ENCODE results near the gene IGFL2. TPM values are rescaled to one million over a fixed set of nuclear protein-coding genes. Genes with fewer than 3 reads are reported as not detected.
"Not testable (repeated sequence)": the region's sequence is repeated elsewhere in the genome, so short reads cannot be mapped to it uniquely, and the experiment has no call there.

Gene IGFL2
- total RNA-seq, 1 donor from 2014 or later, result not detected

DNA sequence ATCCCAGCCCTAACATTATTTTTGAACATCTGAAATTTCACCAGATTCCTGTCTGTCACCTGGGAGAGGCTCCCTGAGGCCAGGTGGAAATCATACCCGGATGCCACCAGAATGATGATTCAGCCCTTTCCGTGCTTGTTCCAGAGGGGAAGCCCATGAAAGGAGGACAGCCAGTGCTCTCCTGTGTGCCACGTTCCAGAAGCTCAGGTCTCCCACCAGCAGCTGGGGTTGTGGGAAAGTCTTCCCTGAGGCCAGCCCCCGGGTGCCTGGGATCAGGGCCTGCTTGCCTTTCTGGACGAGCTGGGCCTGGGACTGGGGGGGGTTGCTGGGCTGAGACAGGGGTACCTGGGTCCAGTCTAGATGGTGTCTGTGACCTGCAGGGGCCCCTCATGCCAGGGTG, 56.0 kb downstream of the IGFL2 start:
- no peak overlapping the region for H3K27ac Mint-ChIP-seq (ENCODE audit: unreplicated experiment)
- H3K36me3 Mint-ChIP-seq (ENCODE audit: unreplicated experiment), result peaks cover 2% of the 10 kb centered on the region
- TF ChIP-seq, protein P1, sequence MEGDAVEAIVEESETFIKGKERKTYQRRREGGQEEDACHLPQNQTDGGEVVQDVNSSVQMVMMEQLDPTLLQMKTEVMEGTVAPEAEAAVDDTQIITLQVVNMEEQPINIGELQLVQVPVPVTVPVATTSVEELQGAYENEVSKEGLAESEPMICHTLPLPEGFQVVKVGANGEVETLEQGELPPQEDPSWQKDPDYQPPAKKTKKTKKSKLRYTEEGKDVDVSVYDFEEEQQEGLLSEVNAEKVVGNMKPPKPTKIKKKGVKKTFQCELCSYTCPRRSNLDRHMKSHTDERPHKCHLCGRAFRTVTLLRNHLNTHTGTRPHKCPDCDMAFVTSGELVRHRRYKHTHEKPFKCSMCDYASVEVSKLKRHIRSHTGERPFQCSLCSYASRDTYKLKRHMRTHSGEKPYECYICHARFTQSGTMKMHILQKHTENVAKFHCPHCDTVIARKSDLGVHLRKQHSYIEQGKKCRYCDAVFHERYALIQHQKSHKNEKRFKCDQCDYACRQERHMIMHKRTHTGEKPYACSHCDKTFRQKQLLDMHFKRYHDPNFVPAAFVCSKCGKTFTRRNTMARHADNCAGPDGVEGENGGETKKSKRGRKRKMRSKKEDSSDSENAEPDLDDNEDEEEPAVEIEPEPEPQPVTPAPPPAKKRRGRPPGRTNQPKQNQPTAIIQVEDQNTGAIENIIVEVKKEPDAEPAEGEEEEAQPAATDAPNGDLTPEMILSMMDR (IDR thresholded peaks at IDR 0.05), result no peak
- DNase-seq (ENCODE audit: extremely low spot score, unreplicated experiment), result no peak
- H3K27me3 Mint-ChIP-seq (ENCODE audit: unreplicated experiment), result peaks cover 43% of the 10 kb centered on the region
- peaks cover 22% of the 10 kb centered on the region for H3K4me1 Mint-ChIP-seq (ENCODE audit: unreplicated experiment)
- no peak overlapping the region for H3K4me3 Mint-ChIP-seq (ENCODE audit: unreplicated experiment)
- H3K9me3 Mint-ChIP-seq (ENCODE audit: unreplicated experiment), result no peaks in the 10 kb centered on the region

GRCh38 chr19:46205183-46205984, 57.3 kb downstream of the IGFL2 start:
- TF ChIP-seq, protein P1 (IDR thresholded peaks at IDR 0.05), result no peak

GRCh38 chr19:46206176-46206575, 58.1 kb downstream of the IGFL2 start:
- Mint-ChIP-seq H3K27ac (ENCODE audit: unreplicated experiment) (peak overlapping the region; percentile 77), H3K36me3 (ENCODE audit: unreplicated experiment) (peaks cover 2% of the 10 kb centered on the region), H3K9me3 (ENCODE audit: unreplicated experiment) (no peaks in the 10 kb centered on the region), H3K4me1 (ENCODE audit: unreplicated experiment) (peaks cover 32% of the 10 kb centered on the region), H3K27me3 (ENCODE audit: unreplicated experiment) (peaks cover 29% of the 10 kb centered on the region), H3K4me3 (ENCODE audit: unreplicated experiment) (no peak overlapping the region)
- DNase-seq (ENCODE audit: extremely low spot score, unreplicated experiment), result no peak
- TF ChIP-seq, protein P1 (IDR thresholded peaks at IDR 0.05), result no peak

More at GRCh38 chr19:46205183-46205984, 57.3 kb downstream of the IGFL2 start:
- peak overlapping the region; percentile 21 for H3K27ac Mint-ChIP-seq (ENCODE audit: unreplicated experiment)
- H3K9me3 Mint-ChIP-seq (ENCODE audit: unreplicated experiment), result no peaks in the 10 kb centered on the region
- H3K36me3 Mint-ChIP-seq (ENCODE audit: unreplicated experiment), result peaks cover 2% of the 10 kb centered on the region
- DNase-seq (ENCODE audit: extremely low spot score, unreplicated experiment), result no peak
- H3K4me1 Mint-ChIP-seq (ENCODE audit: unreplicated experiment), result peaks cover 25% of the 10 kb centered on the region
- H3K4me3 Mint-ChIP-seq (ENCODE audit: unreplicated experiment), result no peak overlapping the region
- peaks cover 37% of the 10 kb centered on the region for H3K27me3 Mint-ChIP-seq (ENCODE audit: unreplicated experiment)

DNA sequence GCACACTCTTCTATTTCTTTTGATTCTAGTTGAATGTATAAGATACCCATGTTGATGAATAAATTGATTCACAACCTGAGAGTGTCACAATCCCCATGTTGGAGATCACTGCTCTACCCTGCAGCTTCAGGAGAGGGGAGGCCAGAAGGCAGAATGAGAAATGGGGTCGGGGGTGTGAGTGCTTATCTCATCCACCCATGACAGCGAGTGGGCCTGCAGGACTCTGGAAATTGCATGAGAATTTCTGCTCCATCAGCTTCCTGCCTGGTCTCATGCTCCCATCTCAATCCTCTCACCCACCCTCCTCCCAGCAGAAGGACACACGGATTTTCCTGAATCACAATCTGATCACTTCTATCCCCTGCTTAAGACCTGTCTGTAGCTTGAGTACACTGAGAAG, 58.6 kb downstream of the IGFL2 start:
- no peak overlapping the region for H3K27ac Mint-ChIP-seq (ENCODE audit: unreplicated experiment)
- no peak overlapping the region for H3K4me3 Mint-ChIP-seq (ENCODE audit: unreplicated experiment)
- TF ChIP-seq, protein P1 (IDR thresholded peaks at IDR 0.05), result no peak
- peaks cover 24% of the 10 kb centered on the region for H3K27me3 Mint-ChIP-seq (ENCODE audit: unreplicated experiment)
- H3K4me1 Mint-ChIP-seq (ENCODE audit: unreplicated experiment), result peaks cover 37% of the 10 kb centered on the region
- no peaks in the 10 kb centered on the region for H3K9me3 Mint-ChIP-seq (ENCODE audit: unreplicated experiment)
- no peak for DNase-seq (ENCODE audit: extremely low spot score, unreplicated experiment)
- peaks cover 2% of the 10 kb centered on the region for H3K36me3 Mint-ChIP-seq (ENCODE audit: unreplicated experiment)

DNA sequence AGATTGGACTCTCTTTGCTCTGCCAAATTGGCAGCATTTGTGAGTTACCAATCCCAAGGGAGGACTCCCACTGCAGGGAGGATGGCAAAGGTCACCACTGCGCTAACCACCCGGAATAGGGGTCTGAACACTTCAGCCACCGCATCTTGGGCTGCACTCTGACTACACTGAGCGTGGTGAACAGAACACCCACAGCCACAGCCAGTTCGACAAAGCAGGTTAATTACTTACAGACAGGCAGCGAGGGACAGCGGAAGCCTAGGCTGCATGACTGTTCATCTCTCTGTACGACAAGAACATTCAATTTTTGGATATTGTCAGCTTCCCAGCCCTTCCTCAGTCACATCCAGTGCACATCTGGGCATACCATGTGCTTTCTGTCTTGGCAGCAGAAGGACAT, 59.8 kb downstream of the IGFL2 start:
- H3K27me3 Mint-ChIP-seq (ENCODE audit: unreplicated experiment), result peaks cover 12% of the 10 kb centered on the region
- DNase-seq (ENCODE audit: extremely low spot score, unreplicated experiment); H3K27ac Mint-ChIP-seq (ENCODE audit: unreplicated experiment); H3K4me3 Mint-ChIP-seq (ENCODE audit: unreplicated experiment); H3K36me3 Mint-ChIP-seq (ENCODE audit: unreplicated experiment); H3K9me3 Mint-ChIP-seq (ENCODE audit: unreplicated experiment): not testable (repeated sequence)
- H3K4me1 Mint-ChIP-seq (ENCODE audit: unreplicated experiment), result peaks cover 49% of the 10 kb centered on the region
